Measurements from ENCODE around the gene CCDC179.

- TF ChIP-seq CTCF (IDR thresholded peaks at IDR 0.05): no peak
- no peak for TF ChIP-seq REST (IDR thresholded peaks at IDR 0.05; ENCODE audit: insufficient read depth in 1 of 2, low read depth in 2 of 2, low read length in 1 of 2)
- no peak for TF ChIP-seq POLR2AphosphoS5 (IDR thresholded peaks at IDR 0.05; ENCODE audit: low read depth, low read length)
- TF ChIP-seq SIN3A (IDR thresholded peaks at IDR 0.05; ENCODE audit: borderline replicate concordance, insufficient read depth, low read depth, low read length): no peak
Measured at GRCh38 chr11:22890227-22890626, 30.0 kb upstream of the CCDC179 start.
